Lung (tissue), 12 donors: Measurements from ENCODE around the gene NR3C1. TPM values are rescaled to one million over a fixed set of nuclear protein-coding genes. Genes with fewer than 3 reads are reported as not detected.

ENCODE experiments used
- ATAC-seq: fragments of 200-7000 bp; cut with Tn5 transposase; one replicate; pipeline ENCODE4 v1.9.1; 2020; ENCODE audit warnings: moderate number of reproducible peaks; ENCODE audit not compliant: insufficient read depth, low FRiP score
- DNase-seq, 3 donors: peaks; one replicate each; pipeline ENCODE4 v3.0.0-alpha.2; 2013 to 2017
- H3K27ac ChIP-seq, 2 donors: one replicate each; pipeline ENCODE4 v1.5.1; 2013; ENCODE audit warnings: mild to moderate bottlenecking in 2 of 2, moderate library complexity in 2 of 2, control low read depth in 1 of 2, inconsistent platforms in 1 of 2, low read depth in 1 of 2, low read length in 1 of 2
- H3K27me3 ChIP-seq, 3 donors: one replicate each; pipeline ENCODE4 v1.5.1; 2013; ENCODE audit warnings: low read length in 2 of 3; ENCODE audit not compliant: control insufficient read depth in 3 of 3, insufficient read depth in 3 of 3
- H3K36me3 ChIP-seq, 4 donors: one replicate each; pipeline ENCODE4 v1.5.1; 2013; ENCODE audit warnings: low read length in 4 of 4, mild to moderate bottlenecking in 1 of 4, moderate library complexity in 1 of 4; ENCODE audit not compliant: control insufficient read depth in 4 of 4, insufficient read depth in 4 of 4
- H3K4me1 ChIP-seq, 5 donors: one replicate each; pipeline ENCODE4 v1.5.1; 2013; ENCODE audit warnings: low read length in 5 of 5, mild to moderate bottlenecking in 2 of 5, moderate library complexity in 1 of 5; ENCODE audit not compliant: control insufficient read depth in 5 of 5, insufficient read depth in 5 of 5
- H3K4me3 ChIP-seq: one replicate; pipeline ENCODE4 v1.5.1; 2013; ENCODE audit warnings: mild to moderate bottlenecking, control low read depth, moderate library complexity
- H3K9ac ChIP-seq, 2 donors: one replicate each; pipeline ENCODE4 v1.5.1; 2013; ENCODE audit warnings: low read length in 2 of 2, control low read depth in 1 of 2; ENCODE audit not compliant: insufficient read depth in 1 of 2
- H3K9me3 ChIP-seq, 4 donors: one replicate each; pipeline ENCODE4 v1.5.1; 2013; ENCODE audit warnings: low read length in 3 of 4, mild to moderate bottlenecking in 1 of 4, moderate library complexity in 1 of 4; ENCODE audit not compliant: control insufficient read depth in 4 of 4, insufficient read depth in 3 of 4
- CTCF ChIP-seq: IDR thresholded peaks from 2 replicates; pipeline ENCODE4 v1.5.1; 2012; ENCODE audit warnings: mild to moderate bottlenecking; ENCODE audit errors: control extremely low read depth, extremely low read depth
- WGBS, 2 donors: extraction: QIAGEN DNeasy Blood & Tissue Kit; methylation state at CpG; one replicate each; pipeline ENCODE4 v1.1.7; 2013; 5-methylcytosine and 5-hydroxymethylcytosine counted together
- polyA plus RNA-seq, 2 donors: library from polyadenylated mRNA; stranded (reverse); fragments of 200-250 nt; gene quantifications; one replicate each; pipeline ENCODE4 v1.2.1, GENCODE V29; 2013
- total RNA-seq, 2 donors: library from RNA; depleted of rRNA in 1 of 2; stranded (reverse); fragments of >200 nt in 1 of 2; gene quantifications; one replicate each; pipeline ENCODE4 v1.2.1, GENCODE V29; 2014 to 2021
- donor health status: control.
- donor health status: control.
- donor health status: Bipolar disorder and iron deficiency.
- donor health status: healthy.
- donor health status: DM: yes; HTN: yes; CAD: no.

The NR3C1 gene
- total and polyA plus RNA-seq, 4 donors = 21.6 to 103 (median 48.2) TPM

DNA sequence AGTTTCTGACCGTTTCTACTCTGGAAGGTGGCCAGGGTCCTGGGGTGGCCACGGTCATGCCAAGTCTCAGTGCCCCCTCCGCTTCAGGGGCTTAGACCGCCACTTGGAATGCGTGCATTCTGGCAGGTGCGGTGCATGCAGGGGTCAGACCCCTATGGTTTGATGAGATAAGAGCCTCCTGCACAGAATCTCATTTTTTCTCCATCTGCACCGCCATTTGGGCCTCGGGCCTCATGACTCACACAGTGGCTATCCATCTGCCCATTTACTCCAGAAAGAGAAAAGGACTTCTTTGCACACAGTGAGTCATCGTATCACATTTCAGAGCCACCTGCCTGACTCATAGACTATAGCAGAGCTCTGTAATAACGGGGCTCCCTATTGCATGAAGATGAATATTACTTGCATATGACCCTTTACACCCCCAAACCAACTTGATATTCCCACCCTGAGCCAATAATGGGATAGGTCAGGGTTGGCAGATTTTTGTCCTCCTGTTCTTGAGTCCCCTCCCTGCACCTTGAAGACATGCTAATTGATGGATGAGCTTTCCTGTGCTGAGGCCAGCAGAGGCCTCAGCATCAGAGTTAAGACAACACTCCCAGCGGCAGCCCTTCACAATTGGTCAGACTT lies 157.4 kb downstream of the NR3C1 start:
- 92 to 94% methylated on average over 11 of the region's 11 CpGs for WGBS, 2 donors
- H3K4me3 ChIP-seq = no peak overlapping the region
- no peaks in the 10 kb centered on the region for H3K27me3 ChIP-seq
- H3K4me1 ChIP-seq = peaks cover 0 to 26% (median 0%) of the 10 kb centered on the region in 5 donors
- no peaks in the 10 kb centered on the region for H3K36me3 ChIP-seq
- ATAC-seq (no peak), DNase-seq (no peak)
- peaks cover 0 to 2% (median 0%) of the 10 kb centered on the region in 4 donors for H3K9me3 ChIP-seq
- H3K27ac ChIP-seq = no peak overlapping the region
- TF ChIP-seq CTCF = no peak
- no peak overlapping the region for H3K9ac ChIP-seq

GRCh38 chr5:143244990-143245389 lies 158.5 kb downstream of the NR3C1 start:
- H3K27me3 ChIP-seq = no peaks in the 10 kb centered on the region
- peaks cover 0 to 29% (median 2%) of the 10 kb centered on the region in 5 donors for H3K4me1 ChIP-seq
- H3K9ac ChIP-seq = no peak overlapping the region
- no peaks in the 10 kb centered on the region for H3K36me3 ChIP-seq
- no peak overlapping the region for H3K4me3 ChIP-seq
- H3K9me3 ChIP-seq = peaks cover 0 to 2% (median 0%) of the 10 kb centered on the region in 4 donors
- no peak for ATAC-seq
- no peak overlapping the region for H3K27ac ChIP-seq
- no peak for DNase-seq
- 67 to 70% methylated on average over 2 of the region's 2 CpGs for WGBS, 2 donors
- no peak for TF ChIP-seq CTCF

- H3K27me3 ChIP-seq = no peaks in the 10 kb centered on the region
- peak overlapping the region; percentile 36 to 55 for H3K27ac ChIP-seq
- no peak overlapping the region for H3K9ac ChIP-seq
- peaks cover 0 to 27% (median 2%) of the 10 kb centered on the region in 5 donors for H3K4me1 ChIP-seq
- TF ChIP-seq CTCF = no peak
- WGBS, 2 donors = 71 to 83% methylated on average over 16 of the region's 16 CpGs
- DNase-seq (peak; percentile 57 to 74 (median 66)), ATAC-seq (peak; percentile 72)
- H3K4me3 ChIP-seq = no peak overlapping the region
- no peaks in the 10 kb centered on the region for H3K36me3 ChIP-seq
- peaks cover 0 to 2% (median 0%) of the 10 kb centered on the region in 4 donors for H3K9me3 ChIP-seq
These were observed 159.3 kb downstream of the NR3C1 start for GRCh38 chr5:143244000-143244736.
